GM19193 (cell line): ENCODE measurements around the gene NOL4L.

Experiments used
- POLR2A ChIP-seq: IDR thresholded peaks from 4 replicates; pipeline ENCODE4 v1.6.1; 2011; ENCODE audit not compliant: insufficient read depth, insufficient read length; ENCODE audit errors: extremely low read depth

NOL4L gene

DNA sequence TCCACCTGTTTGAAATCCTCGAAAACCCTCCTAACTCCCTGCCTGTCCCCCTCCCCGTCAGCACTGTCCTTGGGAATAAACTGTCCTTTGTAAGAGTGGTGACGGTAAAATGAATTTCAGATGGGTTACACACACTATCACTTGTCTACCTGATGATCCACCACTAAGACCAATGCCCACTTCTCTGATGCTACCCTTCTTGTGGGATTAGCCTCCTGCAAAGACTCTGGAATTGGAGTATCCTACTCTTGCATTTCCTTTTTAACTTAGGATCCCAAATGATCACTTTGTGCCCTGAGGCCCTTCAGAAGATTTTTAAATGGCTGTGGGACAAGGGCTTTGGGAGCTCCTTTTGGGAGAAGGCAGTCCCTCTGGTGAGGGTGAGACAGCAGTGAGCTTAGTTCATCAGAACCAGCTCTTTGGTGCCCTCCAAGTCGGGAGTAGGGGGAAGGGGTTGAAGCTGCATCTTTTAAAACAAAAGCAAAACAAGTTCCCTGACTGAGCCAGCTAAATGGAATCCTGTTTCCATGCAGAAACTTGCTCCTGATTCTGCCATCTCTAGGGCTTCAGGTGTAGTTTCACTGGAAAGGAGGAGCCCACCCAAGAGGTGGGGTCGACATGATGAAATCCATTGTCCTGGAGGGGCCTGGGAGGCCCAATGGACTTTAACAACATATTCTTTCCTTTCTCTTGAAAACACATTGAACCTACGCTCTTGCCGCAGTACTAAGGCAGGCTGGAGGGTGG is 140.5 kb downstream of the NOL4L start:
- no peak for TF ChIP-seq POLR2A

DNA sequence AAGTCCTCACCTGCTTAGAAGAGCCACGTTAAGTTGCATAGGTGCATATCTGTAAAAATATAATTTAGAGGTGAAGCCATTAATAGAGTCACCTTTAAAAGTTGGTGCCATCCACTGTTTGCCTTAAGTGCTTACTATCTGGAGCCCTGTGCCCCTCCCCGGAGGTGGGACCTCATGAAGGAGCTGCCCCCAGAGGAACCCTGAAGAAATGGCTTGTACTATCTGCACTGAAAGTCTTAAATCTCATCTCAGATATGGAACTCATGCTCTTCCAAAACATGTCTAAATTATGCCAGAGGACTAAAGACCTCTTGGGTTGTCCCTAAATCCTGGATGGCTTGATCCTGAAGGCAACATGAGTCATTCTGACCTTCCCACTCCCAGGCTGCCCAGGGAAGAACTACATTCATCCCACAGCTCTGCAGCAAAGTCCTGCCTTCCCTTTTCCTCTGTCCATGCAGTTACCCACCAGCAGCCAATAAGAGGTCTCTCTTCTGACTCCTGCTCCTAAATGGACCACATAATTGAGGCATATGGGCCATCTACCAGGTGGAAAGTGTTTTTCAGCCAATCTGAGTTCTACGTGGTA is 141.7 kb downstream of the NOL4L start:
- no peak for TF ChIP-seq POLR2A

DNA sequence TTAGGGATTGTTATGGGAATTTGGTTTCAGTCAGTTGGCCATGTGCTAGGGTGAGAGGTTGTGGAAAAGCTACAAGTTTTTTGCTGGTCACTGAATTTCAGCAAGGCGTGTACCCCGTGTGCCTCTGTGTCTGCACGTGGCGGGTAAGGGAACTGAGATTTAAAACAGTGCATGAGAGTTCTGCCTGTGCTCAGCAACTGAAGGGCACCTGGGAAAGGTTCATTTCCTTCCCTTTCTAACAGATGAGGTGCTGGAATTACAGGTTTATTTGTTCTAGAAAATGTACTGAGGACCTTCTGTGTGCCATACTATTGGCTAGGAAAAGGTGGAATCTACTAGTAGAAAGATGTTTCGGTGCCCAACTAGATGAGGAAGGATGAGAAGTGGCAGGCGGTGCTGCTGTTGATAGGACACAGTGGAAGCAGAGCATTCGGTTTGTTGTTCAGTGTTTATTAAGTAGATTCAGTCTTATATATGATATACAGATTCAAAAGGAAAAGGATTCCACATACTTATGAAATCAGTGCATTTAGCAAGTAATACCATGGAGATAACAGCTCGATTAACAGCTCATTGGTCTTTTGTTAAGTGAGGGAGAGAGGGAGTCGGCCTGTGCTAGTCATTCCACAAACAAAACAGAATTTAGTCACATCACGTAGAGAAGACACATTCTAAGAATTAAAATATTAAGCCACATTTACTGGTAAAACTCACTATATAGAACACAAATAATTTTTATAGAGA is 142.3 kb downstream of the NOL4L start:
- TF ChIP-seq POLR2A: no peak

- TF ChIP-seq POLR2A: no peak
Measured at GRCh38 chr20:32441638-32442037, 143.5 kb downstream of the NOL4L start.

DNA sequence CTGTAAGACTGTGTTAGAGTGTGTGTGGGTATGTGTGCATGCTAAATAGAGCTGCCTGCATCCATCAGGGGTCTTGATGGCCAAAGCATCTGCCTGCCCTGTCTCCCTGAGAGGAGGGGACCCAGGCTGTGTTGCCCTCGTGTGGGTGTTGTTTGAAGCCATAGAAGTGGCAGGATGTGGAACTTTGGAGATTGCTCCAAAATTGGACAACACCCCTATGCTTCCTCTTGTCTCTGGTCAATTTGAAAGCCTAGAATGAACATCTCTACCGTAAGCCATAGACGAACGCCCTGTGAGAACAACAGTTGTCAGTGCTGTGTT is 144.4 kb downstream of the NOL4L start:
- no peak for TF ChIP-seq POLR2A

DNA sequence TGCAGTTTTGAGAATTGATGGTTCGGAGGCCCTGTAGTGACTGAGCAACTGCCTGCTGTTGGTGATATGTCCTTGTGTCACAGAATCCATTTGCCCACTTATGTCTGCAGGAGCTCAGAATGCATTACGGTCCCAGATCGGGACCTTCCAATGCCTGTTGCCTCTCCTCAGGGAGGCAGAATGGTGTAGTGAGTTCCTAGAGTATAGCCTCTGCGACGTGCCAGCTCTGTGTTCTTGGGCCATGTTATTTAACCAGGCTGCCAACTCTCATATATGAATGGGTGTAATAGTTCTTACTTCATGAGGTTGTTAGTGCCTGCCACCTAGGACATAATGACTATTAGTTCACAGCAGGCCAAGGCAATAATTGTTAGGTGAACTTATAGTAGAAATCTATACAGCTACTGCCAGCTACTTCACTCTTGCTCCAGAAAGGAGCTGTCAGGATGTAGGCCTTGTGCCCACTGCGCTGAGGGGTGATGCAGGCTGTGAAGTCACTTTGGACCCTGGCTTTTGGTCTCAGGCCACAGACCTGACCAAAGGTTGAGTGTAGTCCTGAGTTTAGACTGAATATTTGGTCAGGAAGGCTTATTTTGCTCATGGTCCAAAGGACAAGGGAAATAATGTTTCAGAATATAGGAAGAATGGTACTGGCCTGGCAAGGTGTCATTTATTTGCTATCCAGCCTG is 144.9 kb downstream of the NOL4L start:
- TF ChIP-seq POLR2A: no peak

GRCh38 chr20:32439132-32439829 is 145.9 kb downstream of the NOL4L start:
- TF ChIP-seq POLR2A: no peak

GRCh38 chr20:32438331-32438858 is 146.7 kb downstream of the NOL4L start:
- TF ChIP-seq POLR2A: no peak

DNA sequence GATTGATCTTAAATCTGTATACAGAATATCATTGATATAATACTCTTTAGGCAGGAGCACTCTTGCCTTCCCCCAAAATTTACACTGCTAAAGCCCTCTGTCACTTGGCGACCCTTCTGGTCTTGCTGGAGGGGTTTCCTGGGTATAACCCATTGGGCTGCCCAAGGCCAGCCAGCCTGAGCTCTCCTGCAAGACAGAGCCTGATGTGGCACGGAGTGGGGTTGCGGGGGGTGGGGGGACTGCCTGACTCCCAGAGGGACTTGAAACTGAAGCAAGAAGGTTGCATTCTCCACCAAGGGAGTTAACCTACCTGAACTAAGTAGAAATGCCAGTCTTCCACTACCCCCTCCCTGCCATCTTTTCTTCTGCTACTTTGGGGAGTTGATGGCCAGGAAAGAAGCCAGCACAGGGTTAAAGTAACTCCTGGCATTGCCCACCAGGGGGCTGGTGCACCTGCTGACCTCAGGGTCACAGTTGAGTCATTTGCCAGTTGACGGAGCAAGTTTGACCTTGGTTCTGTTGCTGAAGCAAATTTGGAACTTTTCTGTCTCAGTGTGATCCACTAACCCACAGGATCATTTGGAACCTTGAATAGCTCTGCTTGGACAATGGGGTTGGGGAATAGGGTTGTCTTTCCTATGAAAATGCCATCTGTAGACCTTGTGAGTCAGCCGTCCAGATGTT is 147.6 kb downstream of the NOL4L start:
- no peak for TF ChIP-seq POLR2A

GRCh38 chr20:32436968-32437367 is 148.2 kb downstream of the NOL4L start:
- no peak for TF ChIP-seq POLR2A

DNA sequence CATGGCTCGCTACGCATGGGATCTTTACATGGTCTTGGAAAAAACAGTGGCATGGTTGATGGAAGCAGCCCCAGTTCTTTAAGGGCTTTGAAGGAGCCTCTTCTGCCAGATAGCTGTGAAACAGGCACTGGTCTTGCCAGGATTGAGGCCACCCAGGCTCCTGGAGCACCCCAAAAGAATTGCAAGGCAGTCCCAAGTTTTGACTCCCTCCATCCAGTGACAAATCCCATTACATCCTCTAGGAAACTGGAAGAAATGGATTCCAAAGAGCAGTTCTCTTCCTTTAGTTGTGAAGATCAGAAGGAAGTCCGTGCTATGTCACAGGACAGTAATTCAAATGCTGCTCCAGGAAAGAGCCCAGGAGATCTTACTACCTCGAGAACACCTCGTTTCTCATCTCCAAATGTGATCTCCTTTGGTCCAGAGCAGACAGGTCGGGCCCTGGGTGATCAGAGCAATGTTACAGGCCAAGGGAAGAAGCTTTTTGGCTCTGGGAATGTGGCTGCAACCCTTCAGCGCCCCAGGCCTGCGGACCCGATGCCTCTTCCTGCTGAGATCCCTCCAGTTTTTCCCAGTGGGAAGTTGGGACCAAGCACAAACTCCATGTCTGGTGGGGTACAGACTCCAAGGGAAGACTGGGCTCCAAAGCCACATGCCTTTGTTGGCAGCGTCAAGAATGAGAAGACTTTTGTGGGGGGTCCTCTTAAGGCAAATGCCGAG is 148.8 kb downstream of the NOL4L start:
- TF ChIP-seq POLR2A: no peak

DNA sequence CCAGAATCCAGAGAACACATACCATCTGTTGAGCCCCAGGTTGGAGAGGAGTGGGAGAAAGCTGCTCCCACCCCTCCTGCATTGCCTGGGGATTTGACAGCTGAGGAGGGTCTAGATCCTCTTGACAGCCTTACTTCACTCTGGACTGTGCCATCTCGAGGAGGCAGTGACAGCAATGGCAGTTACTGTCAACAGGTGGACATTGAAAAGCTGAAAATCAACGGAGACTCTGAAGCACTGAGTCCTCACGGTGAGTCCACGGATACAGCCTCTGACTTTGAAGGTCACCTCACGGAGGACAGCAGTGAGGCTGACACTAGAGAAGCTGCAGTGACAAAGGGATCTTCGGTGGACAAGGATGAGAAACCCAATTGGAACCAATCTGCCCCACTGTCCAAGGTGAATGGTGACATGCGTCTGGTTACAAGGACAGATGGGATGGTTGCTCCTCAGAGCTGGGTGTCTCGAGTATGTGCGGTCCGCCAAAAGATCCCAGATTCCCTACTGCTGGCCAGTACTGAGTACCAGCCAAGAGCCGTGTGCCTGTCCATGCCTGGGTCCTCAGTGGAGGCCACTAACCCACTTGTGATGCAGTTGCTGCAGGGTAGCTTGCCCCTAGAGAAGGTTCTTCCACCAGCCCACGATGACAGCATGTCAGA is 149.6 kb downstream of the NOL4L start:
- no peak for TF ChIP-seq POLR2A

GRCh38 chr20:32434434-32434833 is 150.7 kb downstream of the NOL4L start:
- TF ChIP-seq POLR2A: no peak
